NOMO-1 (cell line): Measurements from ENCODE around the gene TMEM135.
"Not testable (repeated sequence)": the region's sequence is repeated elsewhere in the genome, so short reads cannot be mapped to it uniquely, and the experiment has no call there.

Experiments used
- DNase-seq, 2 experiments: peaks; one replicate each; lab custom pipeline; 2025; ENCODE audit not compliant: unreplicated experiment in 2 of 2; lab: John Stamatoyannopoulos, UW

The TMEM135 gene

GRCh38 chr11:87037450-87038234, at the start of gene TMEM135:
Gene TMEM135, plus strand, starts transcription at chr11:87037934. Its CDS starts 112 bp downstream, at chr11:87038046.
- peak; percentile 92 to 93 for DNase-seq

DNA sequence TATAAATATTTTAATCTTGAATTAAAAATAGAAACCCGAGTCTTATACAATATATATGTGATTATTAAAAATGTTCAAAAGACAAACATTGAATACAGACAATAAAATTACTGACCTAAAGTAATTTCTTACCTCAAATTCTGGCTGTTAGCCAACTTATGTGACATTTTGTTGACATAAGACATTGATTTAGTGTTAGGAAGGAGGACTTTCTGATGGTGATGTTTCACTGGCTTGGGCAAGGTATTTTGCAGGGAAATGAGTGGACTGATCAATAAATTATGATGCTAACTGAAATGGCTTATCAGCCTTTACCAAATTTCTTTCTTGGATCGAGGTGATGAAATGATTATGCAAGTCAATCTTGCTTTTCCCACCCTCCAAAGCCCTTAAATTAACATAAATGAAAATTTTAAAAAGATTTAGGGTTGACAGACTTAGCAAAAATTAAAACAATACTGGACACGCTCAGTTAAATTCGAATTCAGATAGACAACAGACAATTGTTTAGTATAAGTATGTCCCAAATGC, 49.3 kb upstream of the TMEM135 start:
- no peak for DNase-seq

DNA sequence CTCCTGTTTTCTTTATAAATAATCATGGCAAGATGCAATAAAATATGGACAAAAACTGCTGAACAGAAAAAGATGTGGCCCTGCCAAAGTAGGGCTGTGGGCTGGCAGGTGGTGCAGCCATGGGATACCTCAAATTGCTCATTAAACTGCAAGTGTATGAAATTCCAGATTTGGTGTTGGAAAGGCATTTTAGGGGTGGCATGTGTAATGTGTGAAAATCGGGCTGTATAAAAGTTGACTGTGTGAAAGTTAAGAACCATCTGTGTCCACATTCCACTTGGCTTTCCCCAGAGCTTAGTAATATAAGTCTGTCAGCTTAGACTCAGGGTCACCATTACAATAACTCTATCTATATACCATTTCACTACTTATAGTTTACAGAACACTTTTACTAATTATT, 47.7 kb upstream of the TMEM135 start:
- no peak for DNase-seq

DNA sequence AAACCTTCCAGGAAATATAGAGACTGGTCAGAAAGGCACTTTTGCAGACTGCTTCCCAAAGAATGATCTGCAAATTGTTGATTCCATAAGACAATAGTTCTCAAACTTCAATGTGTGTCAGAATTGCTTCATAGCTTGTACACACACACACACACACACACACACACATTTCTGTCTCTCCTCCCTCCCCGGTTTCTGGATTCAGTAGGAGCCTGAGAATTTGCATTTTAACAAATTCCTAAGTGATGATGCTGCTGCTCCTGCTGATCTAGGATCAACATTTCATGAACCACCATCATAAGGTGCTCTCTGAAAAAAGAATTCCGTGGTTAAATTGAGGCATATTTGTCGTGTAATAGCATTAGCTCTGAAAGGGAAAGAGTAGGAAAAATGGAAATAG, 47.2 kb upstream of the TMEM135 start:
- DNase-seq = no peak

- DNase-seq = no peak
Observed at GRCh38 chr11:86991341-86991740, 46.4 kb upstream of the TMEM135 start.

DNA sequence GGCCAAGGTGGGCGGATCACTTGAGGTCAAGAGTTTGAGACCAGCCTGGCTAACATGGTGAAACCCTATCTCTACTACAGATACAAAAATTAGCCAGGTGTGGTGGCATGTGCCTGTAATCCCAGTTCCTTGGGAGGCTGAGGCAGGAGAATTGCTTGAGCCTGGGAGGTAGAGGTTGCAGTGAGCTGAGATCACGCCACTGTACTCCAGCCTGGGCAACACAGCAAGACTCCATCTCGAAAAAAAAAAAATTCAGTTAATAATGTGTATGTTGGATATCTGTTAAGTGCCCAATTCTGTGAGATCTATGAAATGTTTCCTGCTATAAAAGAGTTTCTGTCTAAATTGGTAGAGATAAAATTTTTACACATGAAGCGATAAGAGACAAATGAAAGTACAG, 45.4 kb upstream of the TMEM135 start:
- DNase-seq = not testable (repeated sequence)

DNA sequence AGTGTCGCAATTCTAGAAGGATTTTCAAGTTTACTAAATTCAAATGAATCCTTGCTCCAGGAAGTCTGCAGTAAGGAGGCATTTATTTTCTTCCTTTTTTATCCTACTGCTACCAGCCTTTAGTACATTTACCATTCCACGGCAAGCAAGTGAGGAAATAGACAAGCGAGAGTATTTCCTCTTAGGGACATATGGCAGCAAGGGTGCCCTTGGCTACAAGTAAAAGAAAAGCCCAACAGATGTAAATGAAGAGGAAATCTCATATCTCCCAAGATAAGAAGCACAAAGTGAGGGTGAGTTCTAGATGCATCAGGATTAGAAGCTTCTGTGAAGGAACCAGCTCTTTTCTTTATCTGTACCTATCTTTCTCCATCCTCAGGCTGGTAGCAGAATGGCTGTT, 44.7 kb upstream of the TMEM135 start:
- DNase-seq = no peak

DNA sequence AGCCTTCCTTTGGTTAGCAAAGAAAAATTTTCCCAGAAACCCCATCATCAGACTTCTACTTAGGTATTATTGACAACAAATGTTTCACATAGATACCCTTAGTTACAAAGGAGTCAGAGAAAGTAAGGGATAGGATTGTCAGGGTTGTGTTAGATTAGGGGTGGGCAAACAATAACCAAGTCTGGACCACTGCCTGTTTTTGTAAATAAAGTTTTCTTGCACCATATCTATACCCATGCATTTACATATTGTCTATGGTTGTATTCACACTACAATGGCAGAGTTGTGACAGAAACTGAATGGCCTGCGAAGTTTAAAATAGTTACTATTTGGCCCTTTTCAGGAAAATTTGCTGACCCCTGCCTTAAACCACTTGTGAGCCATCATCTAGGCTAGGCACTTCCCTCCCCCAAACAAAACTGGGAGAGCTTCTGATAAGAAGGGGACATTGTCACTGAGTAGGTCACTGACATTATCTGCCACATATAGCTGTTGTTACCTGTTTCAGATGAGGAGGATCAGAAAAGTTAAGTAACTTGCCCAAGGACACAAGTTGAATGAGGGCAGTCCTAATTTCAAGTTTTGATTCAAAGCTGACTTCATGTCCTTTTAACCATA, 40.7 kb upstream of the TMEM135 start:
- no peak for DNase-seq

GRCh38 chr11:86999388-86999787, 38.3 kb upstream of the TMEM135 start:
- no peak for DNase-seq

DNA sequence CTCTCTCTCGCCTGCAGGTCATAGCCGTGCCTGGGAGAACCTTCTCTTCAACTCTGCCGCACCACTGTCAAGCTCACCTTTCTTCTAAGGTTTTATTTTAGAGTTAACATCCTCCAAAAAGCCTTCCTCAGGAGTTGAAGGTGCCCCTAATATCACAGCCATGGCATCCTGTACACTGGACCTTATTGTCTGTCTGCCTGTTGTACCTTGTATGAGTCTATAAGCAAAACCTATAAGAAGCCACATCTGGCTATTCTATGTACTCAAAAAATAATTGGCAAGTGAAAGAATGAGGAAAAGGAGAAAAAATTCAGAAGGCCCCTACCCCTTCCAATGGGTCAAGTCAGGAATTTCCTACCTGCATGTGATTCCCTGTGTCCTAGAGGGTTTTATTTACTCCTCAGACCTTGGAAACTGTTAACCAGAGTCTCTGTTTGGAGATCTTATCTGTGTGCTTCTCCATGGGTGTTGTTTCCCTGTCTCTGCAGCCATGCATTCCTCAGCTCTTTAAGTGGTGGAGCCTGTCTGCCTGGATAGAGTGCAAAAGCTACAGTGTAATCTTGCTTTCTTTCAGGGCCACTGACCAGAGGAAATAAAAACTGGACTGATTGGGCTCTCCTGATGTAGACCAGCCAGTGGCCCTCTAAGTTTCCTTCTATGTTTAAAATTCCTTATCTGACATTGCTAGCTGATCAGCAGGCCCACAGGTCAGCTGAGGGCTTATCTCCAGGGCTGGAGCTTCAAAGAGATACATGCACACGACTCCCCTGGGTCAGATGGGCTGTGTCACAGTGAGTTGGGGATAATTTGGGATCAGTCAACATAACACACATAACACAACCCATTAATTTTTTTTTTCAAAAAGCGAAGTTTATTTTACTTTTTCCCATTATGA, 37.6 kb upstream of the TMEM135 start:
- DNase-seq = no peak

DNA sequence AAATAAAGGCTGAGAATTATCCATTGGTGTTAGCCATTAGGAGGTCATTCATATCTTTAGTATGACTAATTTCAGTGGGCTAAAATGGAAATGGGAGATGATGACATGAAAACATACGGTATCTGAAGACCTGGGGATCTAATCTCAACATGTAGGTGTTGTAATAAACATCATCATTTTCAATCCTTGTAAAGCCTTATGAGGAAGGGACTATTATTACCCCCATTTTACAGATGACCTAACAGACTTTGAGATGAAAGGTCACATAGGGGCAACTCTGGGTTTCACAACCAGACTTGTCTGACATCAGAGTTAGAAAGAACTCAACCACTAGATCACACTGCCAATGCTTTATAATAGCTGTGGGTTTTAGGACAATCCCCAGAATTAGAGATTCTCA, 34.8 kb upstream of the TMEM135 start:
- no peak for DNase-seq

GRCh38 chr11:87004281-87004680, 33.5 kb upstream of the TMEM135 start:
- not testable (repeated sequence) for DNase-seq

- DNase-seq = no peak
Observed at GRCh38 chr11:87005569-87005921, 32.2 kb upstream of the TMEM135 start.

- no peak for DNase-seq
Observed at GRCh38 chr11:87006035-87006434, 31.7 kb upstream of the TMEM135 start.

DNA sequence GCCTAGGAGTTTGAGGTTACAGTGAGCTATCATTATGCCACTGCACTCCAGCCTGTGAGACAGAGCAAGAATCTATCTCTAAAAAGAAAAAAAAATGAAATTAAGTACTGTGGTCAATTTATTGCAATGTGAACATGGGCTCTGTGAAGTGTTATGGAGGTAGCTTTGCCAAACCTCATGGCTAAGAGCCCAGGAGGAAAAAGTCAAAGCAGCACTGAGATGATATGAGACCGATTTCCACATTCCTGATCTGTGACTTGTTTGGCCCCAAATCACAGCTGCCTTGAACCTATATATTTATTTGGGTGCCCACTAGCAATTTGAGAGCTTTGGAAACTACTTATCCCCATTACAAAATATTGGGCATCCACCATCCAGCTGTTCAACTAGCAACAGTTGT, 29.8 kb upstream of the TMEM135 start:
- DNase-seq = no peak

GRCh38 chr11:87012089-87012488, 25.6 kb upstream of the TMEM135 start:
- no peak for DNase-seq

DNA sequence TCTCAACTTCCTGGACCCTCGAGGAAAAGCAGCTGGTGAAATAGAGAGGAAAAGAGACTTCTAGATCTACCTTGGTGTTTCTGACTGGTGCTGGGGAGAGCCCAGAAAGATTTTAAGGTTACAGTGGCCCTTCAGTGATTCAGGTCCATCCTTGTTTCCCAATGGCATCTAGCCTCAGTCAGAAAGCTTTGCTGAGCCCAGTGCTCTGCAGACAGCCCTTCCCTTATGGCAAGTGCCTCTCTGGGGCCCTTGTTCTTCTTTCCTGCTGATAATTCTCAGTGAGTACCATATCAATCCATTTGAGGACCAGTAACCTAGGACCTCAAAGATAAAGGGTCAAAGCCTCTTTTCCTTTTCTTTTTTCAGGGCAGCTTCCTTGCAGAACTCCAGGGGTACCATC, 25.1 kb upstream of the TMEM135 start:
- DNase-seq = no peak

DNA sequence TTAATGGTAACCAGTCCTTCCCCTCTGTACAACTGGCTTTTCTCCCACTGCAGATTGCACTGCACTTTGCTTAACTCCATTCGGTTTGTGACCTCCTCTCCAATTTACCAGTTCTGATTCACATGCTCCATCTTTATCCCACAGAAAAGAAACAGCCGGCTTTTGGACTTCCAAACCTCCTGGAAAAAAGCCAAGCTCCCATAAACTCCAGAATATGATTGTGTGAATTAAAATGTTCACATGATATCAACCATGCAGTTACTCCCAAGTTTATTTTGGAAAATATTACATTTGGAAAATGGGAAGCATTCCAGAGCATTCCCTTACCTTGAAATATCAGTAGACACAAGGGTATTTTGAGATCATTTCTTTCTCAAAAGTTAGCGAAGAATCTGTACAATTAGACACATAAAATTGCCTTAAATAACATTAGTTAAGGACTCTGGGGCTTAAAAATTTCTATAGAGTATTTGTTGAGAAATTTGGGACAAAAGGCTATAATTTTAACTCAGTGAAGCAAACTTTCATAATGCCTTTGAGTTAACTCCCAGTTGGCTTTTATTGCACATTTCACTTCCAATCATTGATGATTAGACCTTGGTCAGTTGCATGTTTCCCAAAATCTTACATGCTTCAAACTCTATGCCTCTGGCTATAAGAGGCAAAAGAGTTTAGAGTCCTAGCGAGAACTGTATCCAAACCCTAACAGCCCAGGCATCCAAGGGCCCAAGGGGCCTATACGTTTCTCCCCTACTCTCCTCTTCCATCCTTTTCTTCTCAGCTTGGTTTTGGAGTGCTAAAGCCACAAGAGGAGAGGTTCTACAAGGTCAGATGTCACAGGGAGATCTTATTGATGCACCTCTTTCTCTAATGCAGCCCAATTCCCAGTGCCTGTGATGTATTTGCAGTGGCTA, 23.6 kb upstream of the TMEM135 start:
- no peak for DNase-seq

GRCh38 chr11:87015645-87016044, 22.1 kb upstream of the TMEM135 start:
- DNase-seq = no peak

DNA sequence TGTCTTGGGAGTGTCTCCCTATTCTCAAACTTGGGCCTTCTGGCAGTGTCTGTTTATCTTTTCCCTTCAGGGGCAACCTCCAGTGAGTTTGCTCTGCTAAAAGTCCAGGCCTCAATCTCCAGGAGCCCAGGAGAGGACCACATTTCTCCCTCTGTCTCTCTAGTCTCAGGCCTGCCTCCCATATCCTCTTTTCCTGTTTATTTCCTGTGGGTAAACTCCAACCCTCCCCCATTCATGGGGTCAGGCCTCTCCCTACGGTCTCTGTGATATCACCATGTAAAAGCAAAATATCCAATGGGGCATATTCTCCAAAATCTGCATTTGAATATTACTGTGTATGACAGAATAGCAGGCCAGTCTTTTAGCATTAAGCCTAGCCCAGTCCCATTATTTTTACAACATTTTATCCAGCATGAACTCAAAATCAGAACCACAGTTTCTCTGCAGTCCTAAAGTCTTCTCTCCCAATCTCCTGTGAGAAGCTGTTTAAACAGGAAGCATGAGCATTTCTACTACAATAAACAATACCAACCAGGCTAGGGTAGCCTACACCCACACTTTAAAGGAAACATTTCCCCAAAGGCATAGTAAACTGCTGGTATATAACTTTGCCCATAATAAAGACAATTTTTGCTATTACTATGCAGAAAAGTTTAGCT, 18.0 kb upstream of the TMEM135 start:
- no peak for DNase-seq
